Stimulated activated naive CD8-positive, alpha-beta T cell treated with anti-CD3 and anti-CD28 coated beads, Interleukin-15, amount 100 ng/mL, for 72 hours (primary cell): ENCODE results near the gene TSPAN32.

Experiments
- ATAC-seq: fragments of 150-1000 bp; cut with Tn5 transposase; 2 replicates; pipeline ENCODE4 v1.10.0; 2021; ENCODE audit warnings: mild to moderate bottlenecking, moderate library complexity
- DNase-seq, 2 donors: peaks; one replicate each; pipeline ENCODE4 v3.0.0; 2021 to 2022
- H3K27ac Mint-ChIP-seq, 2 donors: one replicate each; pipeline ENCODE4 v1.8.0; 2022; ENCODE audit warnings: mild to moderate bottlenecking in 2 of 2, mixed read lengths in 2 of 2, moderate library complexity in 2 of 2
- H3K27me3 Mint-ChIP-seq: one replicate; pipeline ENCODE4 v1.8.0; 2022; ENCODE audit warnings: mixed read lengths
- H3K4me1 Mint-ChIP-seq: one replicate; pipeline ENCODE4 v1.8.0; 2022; ENCODE audit warnings: mild to moderate bottlenecking, mixed read lengths
- H3K4me3 Mint-ChIP-seq, 2 donors: one replicate each; pipeline ENCODE4 v1.8.0; 2022; ENCODE audit warnings: mild to moderate bottlenecking in 2 of 2, mixed read lengths in 2 of 2, moderate library complexity in 1 of 2
- H3K9me3 Mint-ChIP-seq, 2 donors: one replicate each; pipeline ENCODE4 v1.8.0; 2022; ENCODE audit warnings: mixed read lengths in 2 of 2

TSPAN32 gene

GRCh38 chr11:2294926-2295290, 6.9 kb upstream of the TSPAN32 start:
- Mint-ChIP-seq H3K4me3 (no peak overlapping the region), H3K4me1 (peaks cover 52% of the 10 kb centered on the region), H3K27me3 (no peaks in the 10 kb centered on the region), H3K27ac (no peak overlapping the region), H3K9me3 (no peaks in the 10 kb centered on the region)
- no peak for ATAC-seq
- no peak for DNase-seq

- Mint-ChIP-seq H3K27me3 (no peaks in the 10 kb centered on the region), H3K9me3 (no peaks in the 10 kb centered on the region), H3K4me1 (peaks cover 59% of the 10 kb centered on the region), H3K4me3 (no peak overlapping the region), H3K27ac (no peak overlapping the region)
- DNase-seq (peak in 1 of 2 donors; percentile 9), ATAC-seq (no peak)
Measured at GRCh38 chr11:2295971-2296912, 5.6 kb upstream of the TSPAN32 start.

- H3K4me3 Mint-ChIP-seq: no peak overlapping the region
- no peaks in the 10 kb centered on the region for H3K27me3 Mint-ChIP-seq
- no peaks in the 10 kb centered on the region for H3K9me3 Mint-ChIP-seq
- H3K27ac Mint-ChIP-seq: peak overlapping the region in 1 of 2 donors; percentile 71
- peaks cover 66% of the 10 kb centered on the region for H3K4me1 Mint-ChIP-seq
- no peak for ATAC-seq
- DNase-seq: peak in 1 of 2 donors; percentile 8
Measured at GRCh38 chr11:2296913-2297622, 4.7 kb upstream of the TSPAN32 start.

- DNase-seq (peak in 1 of 2 donors; percentile 5), ATAC-seq (no peak)
- H3K4me3 Mint-ChIP-seq: no peak overlapping the region
- no peaks in the 10 kb centered on the region for H3K27me3 Mint-ChIP-seq
- no peaks in the 10 kb centered on the region for H3K9me3 Mint-ChIP-seq
- H3K27ac Mint-ChIP-seq: peak overlapping the region in 1 of 2 donors; percentile 71
- peaks cover 67% of the 10 kb centered on the region for H3K4me1 Mint-ChIP-seq
Measured at GRCh38 chr11:2297623-2298030, 4.2 kb upstream of the TSPAN32 start.

GRCh38 chr11:2298131-2298794, 3.5 kb upstream of the TSPAN32 start:
- H3K27ac Mint-ChIP-seq: no peak overlapping the region
- H3K27me3 Mint-ChIP-seq: no peaks in the 10 kb centered on the region
- peaks cover 72% of the 10 kb centered on the region for H3K4me1 Mint-ChIP-seq
- ATAC-seq: no peak
- DNase-seq: peak in 1 of 2 donors; percentile 9
- H3K9me3 Mint-ChIP-seq: no peaks in the 10 kb centered on the region
- no peak overlapping the region for H3K4me3 Mint-ChIP-seq

- peak overlapping the region; percentile 55 to 76 for H3K4me3 Mint-ChIP-seq
Measured at GRCh38 chr11:2298795-2299761, 2.7 kb upstream of the TSPAN32 start.

GRCh38 chr11:2299773-2300172, 2.0 kb upstream of the TSPAN32 start:
- peak overlapping the region in 1 of 2 donors; percentile 74 for H3K27ac Mint-ChIP-seq
- peaks cover 73% of the 10 kb centered on the region for H3K4me1 Mint-ChIP-seq
- no peaks in the 10 kb centered on the region for H3K27me3 Mint-ChIP-seq
- no peaks in the 10 kb centered on the region for H3K9me3 Mint-ChIP-seq
- H3K4me3 Mint-ChIP-seq: peak overlapping the region; percentile 55 to 76
- ATAC-seq: no peak
- no peak for DNase-seq

More at GRCh38 chr11:2298795-2299761, 2.7 kb upstream of the TSPAN32 start:
- no peaks in the 10 kb centered on the region for H3K27me3 Mint-ChIP-seq
- peaks cover 73% of the 10 kb centered on the region for H3K4me1 Mint-ChIP-seq
- DNase-seq (peak; percentile 36 to 52), ATAC-seq (peak; percentile 19)
- H3K9me3 Mint-ChIP-seq: no peaks in the 10 kb centered on the region
- H3K27ac Mint-ChIP-seq: peak overlapping the region; percentile 59 to 74

GRCh38 chr11:2300290-2300935, 1.4 kb upstream of the TSPAN32 start:
- Mint-ChIP-seq H3K27me3 (no peaks in the 10 kb centered on the region), H3K27ac (peak overlapping the region; percentile 72 to 97), H3K4me1 (peaks cover 77% of the 10 kb centered on the region), H3K9me3 (no peaks in the 10 kb centered on the region), H3K4me3 (peak overlapping the region; percentile 97 to 98)
- peak; percentile 29 to 30 for DNase-seq
- ATAC-seq: no peak

- H3K9me3 Mint-ChIP-seq: no peaks in the 10 kb centered on the region
- ATAC-seq (peak; percentile 5), DNase-seq (peak; percentile 28 to 31)
- H3K4me1 Mint-ChIP-seq: peaks cover 84% of the 10 kb centered on the region
- peak overlapping the region; percentile 91 to 97 for H3K27ac Mint-ChIP-seq
- H3K4me3 Mint-ChIP-seq: peak overlapping the region; percentile 97 to 98
- no peaks in the 10 kb centered on the region for H3K27me3 Mint-ChIP-seq
Measured at GRCh38 chr11:2300936-2301630, 730 bp upstream of the TSPAN32 start.

- DNase-seq (peak; percentile 49 to 59), ATAC-seq (peak; percentile 55)
- Mint-ChIP-seq H3K4me3 (peak overlapping the region; percentile 97 to 98), H3K9me3 (no peaks in the 10 kb centered on the region), H3K4me1 (peaks cover 94% of the 10 kb centered on the region), H3K27ac (peak overlapping the region; percentile 95 to 97), H3K27me3 (no peaks in the 10 kb centered on the region)
Measured at GRCh38 chr11:2302306-2302895, 588 bp downstream of the TSPAN32 start.

GRCh38 chr11:2302896-2303626, 1.2 kb downstream of the TSPAN32 start:
- Mint-ChIP-seq H3K4me3 (peak overlapping the region; percentile 97 to 98), H3K27ac (peak overlapping the region; percentile 64 to 95), H3K4me1 (peaks cover 97% of the 10 kb centered on the region), H3K9me3 (no peaks in the 10 kb centered on the region), H3K27me3 (no peaks in the 10 kb centered on the region)
- ATAC-seq: peak; percentile 18
- peak in 1 of 2 donors; percentile 31 for DNase-seq

GRCh38 chr11:2303627-2304505, 2.1 kb downstream of the TSPAN32 start:
- Mint-ChIP-seq H3K4me1 (peaks cover 89% of the 10 kb centered on the region), H3K27ac (peak overlapping the region; percentile 35 to 62), H3K27me3 (no peaks in the 10 kb centered on the region), H3K4me3 (peak overlapping the region; percentile 97 to 98), H3K9me3 (no peaks in the 10 kb centered on the region)
- ATAC-seq: no peak
- peak in 1 of 2 donors; percentile 15 for DNase-seq
